Progenitor cell of endocrine pancreas (in vitro differentiated cells): ENCODE measurements around the gene CEP72. TPM values are rescaled to one million over a fixed set of nuclear protein-coding genes. Genes with fewer than 3 reads are reported as not detected.
"Not testable (repeated sequence)": the region's sequence is repeated elsewhere in the genome, so short reads cannot be mapped to it uniquely, and the experiment has no call there.

ENCODE experiments used
- DNase-seq: peaks from one replicate; pipeline ENCODE4 v3.0.0; 2021; ENCODE audit warnings: low spot score; ENCODE audit not compliant: unreplicated experiment
- H3K27ac Mint-ChIP-seq: 2 replicates; pipeline ENCODE4 v1.8.0; 2021; ENCODE audit warnings: mild to moderate bottlenecking, moderate library complexity, mixed read lengths
- H3K27me3 Mint-ChIP-seq: 2 replicates; pipeline ENCODE4 v1.8.0; 2021; ENCODE audit warnings: mixed read lengths
- H3K36me3 Mint-ChIP-seq: 2 replicates; pipeline ENCODE4 v1.8.0; 2022; ENCODE audit warnings: mixed read lengths; ENCODE audit not compliant: insufficient read depth
- H3K4me1 Mint-ChIP-seq: 2 replicates; pipeline ENCODE4 v1.8.0; 2021; ENCODE audit warnings: low read depth, mixed read lengths
- H3K4me3 Mint-ChIP-seq: 2 replicates; pipeline ENCODE4 v1.8.0; 2021; ENCODE audit warnings: low read depth, mild to moderate bottlenecking, moderate library complexity, mixed read lengths
- H3K9me3 Mint-ChIP-seq: 2 replicates; pipeline ENCODE4 v1.8.0; 2021; ENCODE audit warnings: low read depth, mixed read lengths
- CTCF ChIP-seq: fragments of 200-600 bp; sonication (generic); IDR thresholded peaks from one replicate; pipeline ENCODE4 v1.5.0; 2021; ENCODE audit warnings: antibody characterized with exemption, mild to moderate bottlenecking; ENCODE audit not compliant: unreplicated experiment
- total RNA-seq: library from RNA; stranded (reverse); gene quantifications from 2 replicates; pipeline ENCODE4 v1.2.1, GENCODE V29; 2021

The CEP72 gene
- total RNA-seq, 1 donor from 2014 or later, result 24.8 TPM

GRCh38 chr5:603081-603998 lies 8.8 kb upstream of the CEP72 start:
- no peak for DNase-seq
- Mint-ChIP-seq H3K36me3 (no peaks in the 10 kb centered on the region), H3K9me3 (no peaks in the 10 kb centered on the region), H3K4me1 (peaks cover 12% of the 10 kb centered on the region), H3K27me3 (peaks cover 31% of the 10 kb centered on the region), H3K27ac (no peak overlapping the region), H3K4me3 (no peak overlapping the region)
- no peak for TF ChIP-seq CTCF

- TF ChIP-seq CTCF, result no peak
These were observed 7.7 kb upstream of the CEP72 start for GRCh38 chr5:604391-604831.

GRCh38 chr5:605090-605489 lies 7.0 kb upstream of the CEP72 start:
- not testable (repeated sequence) for H3K27ac Mint-ChIP-seq, DNase-seq, H3K4me3 Mint-ChIP-seq, H3K9me3 Mint-ChIP-seq, H3K36me3 Mint-ChIP-seq
- peaks cover 12% of the 10 kb centered on the region for H3K4me1 Mint-ChIP-seq
- H3K27me3 Mint-ChIP-seq, result peaks cover 19% of the 10 kb centered on the region

More at GRCh38 chr5:604391-604831, 7.7 kb upstream of the CEP72 start:
- no peak overlapping the region for H3K4me3 Mint-ChIP-seq
- H3K9me3 Mint-ChIP-seq, result no peaks in the 10 kb centered on the region
- peaks cover 12% of the 10 kb centered on the region for H3K4me1 Mint-ChIP-seq
- no peak overlapping the region for H3K27ac Mint-ChIP-seq
- H3K27me3 Mint-ChIP-seq, result peaks cover 20% of the 10 kb centered on the region
- no peak for DNase-seq
- no peaks in the 10 kb centered on the region for H3K36me3 Mint-ChIP-seq

GRCh38 chr5:606061-606460 lies 6.1 kb upstream of the CEP72 start:
- no peaks in the 10 kb centered on the region for H3K36me3 Mint-ChIP-seq
- no peak for DNase-seq
- H3K4me3 Mint-ChIP-seq, result no peak overlapping the region
- H3K27ac Mint-ChIP-seq, result peak overlapping the region; percentile 42
- no peak for TF ChIP-seq CTCF
- H3K4me1 Mint-ChIP-seq, result peaks cover 12% of the 10 kb centered on the region
- peaks cover 17% of the 10 kb centered on the region for H3K27me3 Mint-ChIP-seq
- no peaks in the 10 kb centered on the region for H3K9me3 Mint-ChIP-seq

- Mint-ChIP-seq H3K4me1 (peaks cover 10% of the 10 kb centered on the region), H3K36me3 (no peaks in the 10 kb centered on the region), H3K4me3 (no peak overlapping the region), H3K9me3 (no peaks in the 10 kb centered on the region), H3K27ac (peak overlapping the region; percentile 9), H3K27me3 (peaks cover 17% of the 10 kb centered on the region)
- no peak for TF ChIP-seq CTCF
- no peak for DNase-seq
These were observed 5.4 kb upstream of the CEP72 start for GRCh38 chr5:606526-607399.
